Medulla oblongata (tissue), 1 donor: ENCODE data around the gene PSMA7.
A peak's percentile ranks its signal among the peaks of the same experiment; 100 is the strongest.
"Not testable (repeated sequence)": the region's sequence is repeated elsewhere in the genome, so short reads cannot be mapped to it uniquely, and the experiment has no call there.

Source experiments
- DNase-seq: peaks from one replicate; pipeline ENCODE4 v3.0.0-alpha.2; 2015; ENCODE audit errors: extremely low spot score

Gene PSMA7

GRCh38 chr20:62155428-62156253 is 12.4 kb upstream of the PSMA7 start:
- DNase-seq: no peak

GRCh38 chr20:62151835-62152364 is 8.7 kb upstream of the PSMA7 start:
- no peak for DNase-seq

- no peak for DNase-seq
Measured at GRCh38 chr20:62151225-62151624, 8.0 kb upstream of the PSMA7 start.

GRCh38 chr20:62150310-62150575 is 7.0 kb upstream of the PSMA7 start:
- no peak for DNase-seq

- peak; percentile 54 for DNase-seq
Measured at GRCh38 chr20:62149532-62150309, 6.5 kb upstream of the PSMA7 start.

DNA sequence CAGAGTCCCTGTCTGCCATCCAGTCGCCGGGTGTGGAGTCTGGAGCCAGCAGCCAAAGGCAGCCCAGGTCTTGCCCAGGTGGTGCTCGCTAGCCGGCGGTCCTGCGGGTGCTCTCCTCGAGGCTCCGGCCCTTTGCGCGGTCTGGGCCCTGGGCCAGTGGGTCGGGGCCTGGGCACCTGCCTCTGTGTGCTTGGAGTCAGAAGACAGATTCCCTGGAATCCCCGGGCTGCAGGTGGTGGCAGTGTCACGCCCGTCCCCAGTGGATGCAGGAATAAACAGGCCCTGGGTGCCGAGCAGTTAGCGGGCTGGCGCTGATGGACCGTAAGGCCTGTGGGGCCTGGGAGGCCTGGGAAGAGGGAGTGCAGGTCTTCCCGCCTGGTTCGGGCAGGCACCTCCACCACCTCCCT is 5.7 kb upstream of the PSMA7 start:
- no peak for DNase-seq

GRCh38 chr20:62148383-62148782 is 5.2 kb upstream of the PSMA7 start:
- DNase-seq: not testable (repeated sequence)

DNA sequence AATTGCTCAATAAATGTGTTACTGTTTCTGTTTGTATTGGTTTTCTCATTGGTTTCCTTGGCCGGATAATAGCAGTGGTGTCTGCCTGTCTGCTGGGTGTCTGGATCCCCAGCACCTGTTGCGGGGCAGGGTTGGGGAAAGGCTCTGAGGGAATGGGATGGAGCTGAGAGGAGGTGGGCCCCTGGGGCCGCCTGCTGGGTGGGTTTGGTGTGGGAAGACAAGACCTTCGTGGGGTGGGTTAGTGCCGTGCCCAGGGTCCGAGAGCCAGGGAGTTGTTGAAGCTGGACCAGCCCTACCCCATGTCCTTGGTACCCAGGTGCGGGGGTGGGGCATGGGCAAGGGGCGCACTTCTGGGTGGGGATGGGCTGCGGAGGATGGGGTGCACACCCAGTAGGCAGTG is 4.3 kb upstream of the PSMA7 start:
- no peak for DNase-seq

DNA sequence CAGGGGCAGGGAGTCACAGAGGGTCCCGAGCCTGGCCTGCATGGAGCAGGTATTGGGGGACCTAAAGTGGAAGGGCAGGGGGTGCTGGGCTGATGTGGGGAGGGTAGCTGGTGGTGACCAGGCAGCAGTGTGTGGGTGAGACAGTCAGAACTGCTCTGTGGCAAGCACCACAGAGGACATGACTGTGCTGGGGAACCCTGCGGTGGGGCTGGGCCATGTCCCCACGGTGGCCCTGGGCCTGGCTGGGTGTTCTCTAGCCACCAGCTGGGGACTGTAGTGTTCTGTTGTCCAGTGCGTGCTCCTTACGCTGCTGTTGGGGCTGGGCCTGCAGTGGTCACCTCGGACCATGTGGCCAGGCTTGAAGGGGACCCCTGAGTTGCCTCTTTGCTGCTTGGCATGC is 3.9 kb upstream of the PSMA7 start:
- no peak for DNase-seq

DNA sequence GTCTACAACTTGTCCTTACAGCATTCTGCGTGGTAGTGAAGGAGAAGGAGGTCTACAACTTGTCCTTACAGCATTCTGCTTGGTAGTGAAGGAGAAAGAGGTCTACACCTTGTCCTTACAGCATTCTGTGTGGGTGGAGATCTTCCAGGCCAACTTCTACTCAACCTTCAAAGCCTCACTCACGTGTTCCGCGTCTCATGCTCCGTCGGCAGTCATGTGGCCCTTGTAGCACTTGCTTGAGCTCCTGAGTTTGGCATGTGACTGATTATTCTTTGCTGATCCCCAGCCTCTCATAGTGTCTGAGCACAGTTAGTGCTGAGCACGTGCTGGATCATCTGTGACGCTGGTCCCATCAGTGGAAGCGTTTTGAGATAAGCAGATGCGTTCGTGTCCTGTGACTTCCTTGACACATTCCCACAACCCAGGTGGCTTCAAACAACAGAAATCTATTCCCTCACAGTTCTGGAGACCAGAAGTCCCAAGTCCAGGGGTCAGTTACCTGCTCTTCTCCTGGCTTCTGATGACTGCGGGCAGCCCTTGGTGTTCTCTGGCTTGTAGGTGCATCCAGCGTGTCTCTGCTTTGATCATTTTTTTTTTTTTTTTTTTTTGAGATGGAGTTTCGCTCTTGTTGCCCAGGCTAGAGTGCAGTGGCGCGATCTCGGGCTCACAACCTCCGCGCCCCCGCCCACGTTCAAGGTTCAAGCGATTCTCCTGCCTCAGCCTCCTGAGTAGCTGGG is 3.0 kb upstream of the PSMA7 start:
- DNase-seq: no peak

- no peak for DNase-seq
Measured at GRCh38 chr20:62145688-62146018, 2.5 kb upstream of the PSMA7 start.

- no peak for DNase-seq
Measured at GRCh38 chr20:62143957-62144825, 997 bp upstream of the PSMA7 start.

DNA sequence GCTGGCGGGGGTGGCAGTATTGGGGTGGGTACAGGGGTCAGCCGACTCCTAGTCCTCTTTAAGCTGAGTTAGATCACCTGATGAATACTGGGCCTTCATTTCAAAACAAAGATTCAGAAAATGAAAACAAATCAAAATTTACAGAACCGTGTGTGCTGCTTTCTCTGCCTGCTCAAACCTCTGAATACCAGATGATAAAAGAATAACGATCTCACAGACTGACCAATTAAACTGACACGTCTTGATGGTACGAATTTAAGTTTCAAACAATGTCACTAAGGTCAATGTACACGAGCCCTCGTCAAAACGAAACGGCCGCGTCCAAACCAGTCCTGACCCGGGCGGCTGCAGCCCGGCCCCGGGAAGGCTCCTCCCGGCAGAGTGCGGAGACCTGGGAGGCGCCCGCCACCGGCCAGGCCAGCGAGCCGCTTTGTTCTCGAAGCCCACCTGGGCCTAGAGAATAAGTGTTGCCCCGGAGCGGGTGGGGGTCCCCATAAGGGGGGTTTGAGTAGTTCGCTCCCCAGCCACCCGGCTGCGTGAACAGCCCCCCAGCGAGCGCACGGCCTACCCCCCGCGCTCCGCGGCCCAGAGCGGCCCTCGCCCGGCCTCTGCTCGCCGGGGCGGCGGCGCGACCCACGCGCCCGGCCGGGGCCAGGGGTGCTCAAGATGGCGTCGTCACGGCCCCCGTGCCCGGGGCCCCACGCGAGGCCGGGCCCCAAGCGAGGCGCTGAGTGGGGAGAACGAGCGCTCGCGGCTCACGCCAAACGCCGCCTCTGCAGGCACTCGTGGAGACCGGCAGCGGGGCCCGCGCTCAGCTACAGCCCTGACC is 728 bp downstream of the PSMA7 start:
- no peak for DNase-seq

DNA sequence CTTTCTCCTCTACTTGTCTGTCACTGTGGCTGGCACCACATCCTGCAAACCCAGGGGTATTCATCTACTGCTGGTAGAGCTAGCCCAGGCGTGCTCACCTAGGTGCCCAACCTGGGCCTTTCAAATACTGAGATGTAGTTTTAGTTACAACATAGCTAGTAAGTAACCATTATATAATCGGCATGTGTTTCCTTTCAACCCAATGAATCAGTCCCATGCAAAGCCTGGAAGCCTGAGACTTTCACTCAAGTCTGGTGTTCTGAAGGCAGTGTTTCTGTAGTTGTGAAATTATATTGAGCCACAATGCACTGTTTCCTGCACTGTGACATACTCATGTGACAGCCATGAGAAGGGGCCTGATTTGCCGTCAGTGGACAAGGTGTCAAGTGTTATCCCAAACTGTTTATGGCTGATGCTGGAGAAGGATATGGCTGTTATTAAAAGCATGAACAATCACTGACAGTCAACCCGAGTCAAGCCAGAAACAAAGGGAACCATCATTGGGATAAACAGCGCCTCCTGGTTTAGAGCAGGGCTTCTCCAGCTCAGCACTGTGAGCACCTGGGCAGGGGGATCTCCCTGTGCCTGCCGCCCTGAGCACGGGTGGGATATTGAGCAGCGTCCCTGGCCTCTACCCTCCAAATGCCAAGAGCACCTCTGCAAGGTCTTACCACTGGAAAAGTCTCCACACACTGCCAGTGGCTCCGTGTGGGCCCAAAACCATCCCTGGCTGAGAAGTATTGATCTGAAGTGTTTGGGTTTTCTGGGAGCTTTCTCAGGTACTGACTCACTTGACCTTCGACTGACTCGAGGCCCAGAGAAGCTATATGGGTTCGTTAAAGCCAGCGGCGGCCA is 1.6 kb downstream of the PSMA7 start:
- DNase-seq: no peak

GRCh38 chr20:62141043-62141396 is 2.2 kb downstream of the PSMA7 start:
- no peak for DNase-seq

DNA sequence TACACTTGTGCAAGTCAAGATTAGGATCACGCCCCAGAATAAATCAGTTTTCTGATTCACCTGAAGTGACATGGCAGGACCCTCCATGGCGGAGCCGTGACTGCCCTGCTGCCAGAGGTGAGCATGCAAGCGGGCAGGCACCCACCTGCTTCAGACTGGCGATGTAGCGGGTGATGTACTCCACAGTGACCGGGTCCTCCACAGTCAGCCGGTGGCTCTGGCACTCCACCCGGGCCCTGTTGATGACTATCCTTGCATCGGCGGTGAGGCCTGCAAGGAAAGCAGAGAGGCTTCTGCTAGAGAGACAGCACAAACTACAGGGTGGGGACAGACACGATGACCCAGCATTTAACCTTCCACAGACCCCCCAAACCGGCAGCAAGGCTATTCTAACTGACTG is 3.6 kb downstream of the PSMA7 start:
- no peak for DNase-seq

DNA sequence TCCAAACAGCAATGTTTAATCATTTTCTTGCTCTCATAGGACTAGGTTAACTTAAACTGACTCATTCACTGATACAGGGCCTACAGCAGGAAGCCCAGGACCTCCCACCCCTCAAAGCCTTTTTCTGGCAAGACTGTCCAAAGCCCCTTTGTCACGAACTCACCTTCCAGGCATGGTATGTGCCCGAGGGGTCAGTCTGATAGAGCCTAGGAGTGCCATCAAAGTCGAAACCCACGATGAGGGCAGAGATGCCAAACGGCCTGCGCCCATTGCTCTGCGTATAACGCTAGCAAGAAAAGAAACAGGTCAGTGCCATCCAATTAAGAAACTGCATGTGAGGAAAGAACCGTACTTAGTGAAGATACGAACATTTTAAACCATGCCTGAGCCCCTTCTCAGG is 4.3 kb downstream of the PSMA7 start:
- no peak for DNase-seq

DNA sequence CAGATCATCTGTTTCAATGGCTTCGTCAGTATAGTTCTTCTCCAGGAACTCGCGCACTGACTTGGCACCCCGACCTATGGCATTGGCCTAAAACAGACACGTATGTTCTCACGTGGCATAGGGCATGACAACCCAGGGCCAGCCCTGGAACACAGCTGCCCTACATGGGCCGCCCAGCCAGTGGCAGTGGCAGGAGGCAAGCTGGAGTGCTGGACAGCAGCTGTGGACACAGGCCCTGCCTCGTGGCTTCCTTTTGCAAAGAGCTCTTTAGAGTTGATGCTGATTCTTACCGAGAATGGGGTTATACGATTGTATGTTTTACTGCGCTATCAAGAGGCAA is 5.0 kb downstream of the PSMA7 start:
- no peak for DNase-seq

DNA sequence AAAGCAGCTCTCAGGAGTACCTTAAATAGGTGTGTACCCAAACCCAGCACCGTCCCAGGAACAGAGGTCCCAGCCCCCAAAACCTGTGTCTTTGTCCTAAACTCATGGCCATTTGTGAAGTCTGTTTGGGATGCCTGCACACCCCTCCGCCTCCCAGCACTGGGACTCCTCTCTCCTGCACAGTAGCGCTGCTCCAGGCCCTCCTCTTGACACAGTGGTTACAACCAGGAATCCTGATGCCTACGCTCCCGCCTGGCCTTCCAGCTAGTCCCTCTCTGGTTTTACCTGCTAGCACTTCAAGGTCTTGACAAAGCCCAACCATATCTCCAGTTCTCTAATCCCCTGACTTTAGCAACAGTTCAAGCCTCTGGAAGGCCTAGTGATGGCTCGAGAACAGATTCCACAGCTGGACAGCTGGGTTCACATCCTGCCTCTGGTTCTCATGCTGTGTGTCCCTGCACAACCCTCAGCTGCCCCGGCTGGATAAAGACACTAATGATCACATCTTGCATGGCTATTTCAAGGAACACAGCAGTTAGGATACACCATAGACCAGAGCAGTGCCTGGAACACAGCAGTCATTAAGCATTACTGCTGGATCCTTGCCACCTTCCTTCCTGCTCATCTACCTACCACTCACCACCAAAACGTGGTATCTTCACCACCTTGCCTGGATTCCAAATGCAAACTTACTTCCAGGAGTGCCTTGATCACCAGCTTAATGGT is 5.6 kb downstream of the PSMA7 start:
- no peak for DNase-seq

GRCh38 chr20:62137092-62137384 is 6.2 kb downstream of the PSMA7 start:
- DNase-seq: no peak
